Measurements from ENCODE around the gene CYP11A1.

The CYP11A1 gene

DNA sequence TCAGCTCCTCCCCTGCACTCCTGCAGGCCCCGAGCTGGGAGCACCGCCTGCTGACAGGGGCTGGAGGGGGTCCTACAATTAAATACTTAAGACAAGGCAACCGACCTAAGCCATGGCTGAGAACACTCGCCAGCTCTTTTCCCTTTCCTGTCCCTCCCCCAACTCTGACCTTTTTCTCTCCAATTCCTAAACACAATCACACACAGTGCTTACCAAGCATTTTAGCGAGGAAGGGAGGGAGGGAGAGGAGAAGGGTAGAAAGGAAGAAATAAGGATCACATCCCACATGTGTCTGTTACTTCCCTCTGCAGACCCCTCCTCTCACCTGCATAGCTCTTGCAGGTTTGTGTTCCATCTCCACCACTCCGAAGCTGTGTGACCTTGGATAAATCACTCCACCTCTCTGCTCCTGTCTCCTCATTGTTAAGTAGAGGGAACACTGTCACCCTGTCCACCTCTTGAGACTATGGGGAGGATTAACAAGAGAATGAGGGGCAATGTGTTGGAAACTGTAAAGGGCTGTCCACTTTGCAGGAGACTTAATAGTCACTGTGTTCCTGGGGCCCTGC lies 63.6 kb downstream of the CYP11A1 start:
- Histone ChIP-seq H3K27ac (no peak overlapping the region), H3K27me3 (peaks cover 0 to 4% (median 0%) of the 10 kb centered on the region in 11 experiments; a peak in 6 of 22 replicates), H3K9me3 (replicated peaks in 1 of 11) (no peaks in the 10 kb centered on the region), H4K20me1 (peaks cover 0 to 38% (median 0%) of the 10 kb centered on the region in 11 experiments; a peak in 9 of 22 replicates), H3K4me3 (no peak overlapping the region), H3K4me2 (no peak overlapping the region), H3K9ac (no peak overlapping the region), H3K4me1 (no peaks in the 10 kb centered on the region), H3K36me3 (no peaks in the 10 kb centered on the region)
- TF ChIP-seq Cebpa-rat (IDR thresholded peaks at IDR 0.05) = no peak

DNA sequence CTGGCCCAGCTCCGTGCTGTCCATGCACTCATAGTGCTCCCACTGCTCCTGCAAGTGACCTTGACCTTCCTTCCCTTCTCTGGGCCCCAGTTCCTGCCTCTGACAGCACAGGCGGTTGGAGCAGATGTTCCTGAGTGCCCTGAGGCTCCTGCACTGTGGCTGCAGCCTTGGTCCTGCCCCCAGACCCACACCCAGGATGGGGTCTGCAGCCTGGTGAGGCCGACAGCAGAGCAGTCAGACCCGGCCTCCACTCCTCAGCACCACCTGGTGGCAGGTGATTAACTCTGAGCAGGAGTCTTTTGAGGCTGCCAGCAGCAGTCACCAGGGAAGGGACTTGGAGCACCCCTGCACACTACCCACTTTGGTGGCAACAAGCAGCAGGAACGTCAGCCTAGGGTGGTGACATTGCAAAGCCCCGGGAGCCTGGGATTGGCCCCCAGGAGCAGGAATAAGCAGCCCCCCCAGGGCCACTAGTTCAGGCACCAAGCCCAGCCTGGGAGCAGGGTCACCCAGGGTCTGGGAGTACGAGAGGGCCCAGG lies 64.6 kb downstream of the CYP11A1 start:
- Histone ChIP-seq H3K9me3 (replicated peaks in 1 of 11) (no peaks in the 10 kb centered on the region), H3K9ac (no peak overlapping the region), H4K20me1 (peaks cover 0 to 37% (median 0%) of the 10 kb centered on the region in 11 experiments; a peak in 9 of 22 replicates), H3K27me3 (peaks cover 0 to 4% (median 0%) of the 10 kb centered on the region in 11 experiments; a peak in 6 of 22 replicates), H3K27ac (no peak overlapping the region), H3K36me3 (no peaks in the 10 kb centered on the region), H3K4me2 (no peak overlapping the region), H3K4me3 (no peak overlapping the region), H3K4me1 (no peaks in the 10 kb centered on the region)
- no peak for TF ChIP-seq Cebpa-rat (IDR thresholded peaks at IDR 0.05)

DNA sequence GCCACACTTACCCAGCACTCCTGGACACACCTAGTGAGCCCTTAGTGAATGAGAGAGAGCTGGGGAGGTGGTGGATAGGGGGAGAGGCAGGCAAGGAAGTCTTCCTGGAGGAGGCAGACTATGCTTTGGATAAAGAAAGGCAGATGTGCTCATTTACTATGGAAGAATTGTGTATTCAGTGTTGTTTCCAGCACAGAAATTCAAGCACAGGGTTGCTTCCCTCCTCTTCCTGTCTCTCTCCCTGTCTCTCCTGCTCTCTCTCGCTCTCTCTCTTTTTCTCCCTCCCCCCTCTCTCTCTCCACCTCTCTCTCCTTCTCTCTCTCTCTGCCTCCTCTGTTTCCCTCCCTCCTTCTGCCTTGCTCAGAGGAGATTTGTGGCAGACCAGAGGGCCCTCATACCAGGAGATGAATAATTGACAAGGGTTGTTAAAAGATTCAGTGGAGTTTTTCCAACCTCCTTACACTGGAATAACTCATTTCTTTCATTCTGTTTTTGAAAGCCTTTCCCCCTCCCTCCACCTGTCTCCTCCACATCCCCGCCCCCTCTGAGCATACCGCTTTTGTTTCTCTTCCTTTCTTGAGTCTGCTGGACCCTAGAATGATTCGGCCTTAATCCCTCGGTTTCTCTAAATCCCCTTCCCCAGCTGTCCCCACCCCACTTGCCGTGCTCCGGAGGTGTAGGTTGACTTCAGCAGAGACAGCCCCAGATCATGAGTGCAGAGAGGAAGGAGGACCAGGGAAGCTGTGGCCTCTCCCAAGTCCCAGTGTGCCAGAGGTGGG lies 65.7 kb downstream of the CYP11A1 start:
- Histone ChIP-seq H4K20me1 (peaks cover 0 to 42% (median 0%) of the 10 kb centered on the region in 11 experiments; a peak in 10 of 22 replicates), H3K4me2 (no peak overlapping the region), H3K4me1 (no peaks in the 10 kb centered on the region), H3K27me3 (peaks cover 0 to 4% (median 0%) of the 10 kb centered on the region in 11 experiments; a peak in 6 of 22 replicates), H3K9me3 (replicated peaks in 1 of 11) (no peaks in the 10 kb centered on the region), H3K4me3 (no peak overlapping the region), H3K27ac (no peak overlapping the region), H3K36me3 (no peaks in the 10 kb centered on the region), H3K9ac (no peak overlapping the region)
- TF ChIP-seq Cebpa-rat (IDR thresholded peaks at IDR 0.05) = no peak

DNA sequence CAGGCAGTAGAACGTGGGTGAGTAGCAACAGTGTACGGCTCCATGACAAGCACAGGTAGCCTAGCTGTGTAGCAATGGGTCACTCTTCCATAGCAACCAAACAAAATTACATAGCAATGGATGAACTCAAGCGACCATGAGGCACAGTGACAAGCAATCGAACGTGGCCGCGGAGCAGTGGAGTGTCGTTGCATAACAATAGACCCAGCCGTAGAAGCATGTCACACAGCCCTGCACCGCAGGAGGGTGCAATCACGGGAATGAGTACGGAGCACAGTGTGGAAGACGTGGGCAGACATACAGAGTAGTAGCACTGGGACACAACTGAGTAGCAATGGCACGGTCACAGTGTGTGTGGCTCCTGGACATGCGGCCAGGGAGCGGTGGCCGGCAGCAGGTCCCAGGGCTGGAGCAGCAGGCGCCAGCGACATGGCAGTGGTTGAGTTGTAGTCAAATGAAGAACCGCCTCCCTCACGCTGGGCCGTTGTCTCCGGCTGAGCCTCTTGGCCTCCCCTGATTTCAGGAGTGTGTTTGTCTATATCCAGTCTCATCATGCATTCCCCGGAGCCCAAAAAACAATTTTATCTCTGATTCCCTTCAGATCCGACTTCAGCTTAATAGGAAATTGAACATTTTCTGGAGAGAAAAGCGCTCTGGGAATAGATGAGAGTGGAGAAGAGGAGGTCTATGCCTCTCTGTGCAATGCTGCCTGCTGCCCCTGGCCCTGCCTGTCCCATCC lies 67.2 kb downstream of the CYP11A1 start:
- H3K4me2 ChIP-seq = no peak overlapping the region
- no peak for TF ChIP-seq Cebpa-rat (IDR thresholded peaks at IDR 0.05)
- no peaks in the 10 kb centered on the region for H3K4me1 ChIP-seq

DNA sequence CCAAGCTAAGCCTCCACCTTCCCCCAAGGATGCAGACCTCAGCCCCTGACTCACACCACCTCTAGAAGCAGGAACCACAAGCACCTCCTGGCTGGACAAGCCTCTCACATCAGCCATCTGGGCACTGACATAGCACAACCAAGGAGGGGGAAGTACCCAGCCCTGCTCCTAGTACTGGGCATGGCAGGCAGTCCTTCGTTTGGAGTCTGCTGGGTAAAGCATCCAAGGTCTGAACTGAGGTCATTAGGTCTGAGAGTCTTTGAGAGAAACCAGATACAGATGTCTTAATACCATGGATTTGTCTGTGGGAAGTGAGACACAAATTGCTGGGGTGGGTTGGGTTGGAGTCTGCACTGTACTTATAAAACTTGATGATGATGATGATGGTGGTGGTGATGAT lies 69.6 kb downstream of the CYP11A1 start:
- H3K4me3 ChIP-seq = no peak overlapping the region
- peaks cover 0 to 38% (median 0%) of the 10 kb centered on the region in 11 experiments; a peak in 10 of 22 replicates for H4K20me1 ChIP-seq
- H3K27ac ChIP-seq = no peak overlapping the region
- peaks cover 0 to 4% (median 0%) of the 10 kb centered on the region in 11 experiments; a peak in 6 of 22 replicates for H3K27me3 ChIP-seq
- TF ChIP-seq Cebpa-rat (IDR thresholded peaks at IDR 0.05) = no peak
- no peaks in the 10 kb centered on the region for H3K9me3 ChIP-seq (replicated peaks in 1 of 11)
- no peaks in the 10 kb centered on the region for H3K36me3 ChIP-seq
- no peak overlapping the region for H3K4me2 ChIP-seq
- H3K9ac ChIP-seq = no peak overlapping the region
- no peaks in the 10 kb centered on the region for H3K4me1 ChIP-seq

More for the DNA sequence above, 67.2 kb downstream of the CYP11A1 start:
- Histone ChIP-seq H4K20me1 (peaks cover 0 to 42% (median 0%) of the 10 kb centered on the region in 11 experiments; a peak in 10 of 22 replicates), H3K4me3 (no peak overlapping the region), H3K9me3 (replicated peaks in 1 of 11) (no peaks in the 10 kb centered on the region), H3K27me3 (peaks cover 0 to 4% (median 0%) of the 10 kb centered on the region in 11 experiments; a peak in 6 of 22 replicates), H3K36me3 (no peaks in the 10 kb centered on the region), H3K27ac (no peak overlapping the region), H3K9ac (no peak overlapping the region)

DNA sequence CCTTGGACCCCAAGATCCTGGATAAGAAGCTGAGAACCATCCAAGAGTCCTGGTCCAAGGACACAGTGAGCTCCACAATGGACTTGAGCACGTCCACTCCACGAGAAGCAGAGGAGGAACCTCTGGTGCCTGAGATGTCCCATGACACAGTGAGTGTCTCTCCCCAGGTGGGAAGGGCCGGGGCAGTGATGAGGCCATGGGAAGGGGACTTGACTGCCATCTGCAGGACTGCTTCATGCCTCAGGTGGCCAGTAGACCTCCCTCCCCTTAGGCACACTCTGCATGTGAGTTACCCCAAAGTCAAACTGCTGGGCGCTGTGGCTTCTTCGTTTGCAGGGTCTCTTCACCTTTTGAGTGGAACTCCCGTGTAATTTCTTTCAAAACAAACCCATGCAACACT lies 71.6 kb downstream of the CYP11A1 start:
- peaks cover 0 to 4% (median 0%) of the 10 kb centered on the region in 11 experiments; a peak in 3 of 22 replicates for H3K27me3 ChIP-seq
- no peaks in the 10 kb centered on the region for H3K36me3 ChIP-seq
- no peak for TF ChIP-seq Cebpa-rat (IDR thresholded peaks at IDR 0.05)
- H3K4me3 ChIP-seq = no peak overlapping the region
- H4K20me1 ChIP-seq = peaks cover 0 to 43% (median 4%) of the 10 kb centered on the region in 11 experiments; a peak in 9 of 22 replicates
- no peak overlapping the region for H3K27ac ChIP-seq
- no peaks in the 10 kb centered on the region for H3K9me3 ChIP-seq (replicated peaks in 1 of 11)
- no peak overlapping the region for H3K4me2 ChIP-seq
- no peak overlapping the region for H3K9ac ChIP-seq
- peaks cover 0 to 9% (median 6%) of the 10 kb centered on the region in 10 experiments; a peak in 17 of 20 replicates for H3K4me1 ChIP-seq

DNA sequence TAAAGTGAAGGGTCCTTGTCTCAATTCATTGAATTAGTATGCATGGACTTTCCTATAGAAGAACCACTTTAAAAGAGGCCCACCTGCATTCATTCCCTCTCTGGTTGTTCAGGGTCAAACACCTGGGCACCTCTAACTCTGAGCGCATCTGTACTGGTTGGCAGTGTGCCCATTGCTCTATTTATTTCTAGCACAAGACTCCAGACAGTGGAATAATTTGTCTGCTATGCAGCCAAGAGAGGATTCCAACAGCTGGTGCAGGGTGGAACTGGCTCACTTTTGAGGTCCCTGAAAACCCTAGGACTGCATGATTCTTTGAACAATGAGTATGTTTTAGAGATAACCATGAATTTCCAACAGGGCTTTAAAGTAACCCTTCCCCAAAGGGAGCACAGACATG lies 73.4 kb downstream of the CYP11A1 start:
- peaks cover 0 to 11% (median 8%) of the 10 kb centered on the region in 10 experiments; a peak in 17 of 20 replicates for H3K4me1 ChIP-seq
- peaks cover 0 to 4% (median 0%) of the 10 kb centered on the region in 11 experiments; a peak in 4 of 22 replicates for H3K27me3 ChIP-seq
- H3K36me3 ChIP-seq = no peaks in the 10 kb centered on the region
- peaks cover 0 to 46% (median 5%) of the 10 kb centered on the region in 11 experiments; a peak in 10 of 22 replicates for H4K20me1 ChIP-seq
- H3K4me3 ChIP-seq = no peak overlapping the region
- TF ChIP-seq Cebpa-rat (IDR thresholded peaks at IDR 0.05) = no peak
- H3K9ac ChIP-seq = no peak overlapping the region
- H3K4me2 ChIP-seq = no peak overlapping the region
- no peaks in the 10 kb centered on the region for H3K9me3 ChIP-seq (replicated peaks in 1 of 11)
- H3K27ac ChIP-seq = no peak overlapping the region

DNA sequence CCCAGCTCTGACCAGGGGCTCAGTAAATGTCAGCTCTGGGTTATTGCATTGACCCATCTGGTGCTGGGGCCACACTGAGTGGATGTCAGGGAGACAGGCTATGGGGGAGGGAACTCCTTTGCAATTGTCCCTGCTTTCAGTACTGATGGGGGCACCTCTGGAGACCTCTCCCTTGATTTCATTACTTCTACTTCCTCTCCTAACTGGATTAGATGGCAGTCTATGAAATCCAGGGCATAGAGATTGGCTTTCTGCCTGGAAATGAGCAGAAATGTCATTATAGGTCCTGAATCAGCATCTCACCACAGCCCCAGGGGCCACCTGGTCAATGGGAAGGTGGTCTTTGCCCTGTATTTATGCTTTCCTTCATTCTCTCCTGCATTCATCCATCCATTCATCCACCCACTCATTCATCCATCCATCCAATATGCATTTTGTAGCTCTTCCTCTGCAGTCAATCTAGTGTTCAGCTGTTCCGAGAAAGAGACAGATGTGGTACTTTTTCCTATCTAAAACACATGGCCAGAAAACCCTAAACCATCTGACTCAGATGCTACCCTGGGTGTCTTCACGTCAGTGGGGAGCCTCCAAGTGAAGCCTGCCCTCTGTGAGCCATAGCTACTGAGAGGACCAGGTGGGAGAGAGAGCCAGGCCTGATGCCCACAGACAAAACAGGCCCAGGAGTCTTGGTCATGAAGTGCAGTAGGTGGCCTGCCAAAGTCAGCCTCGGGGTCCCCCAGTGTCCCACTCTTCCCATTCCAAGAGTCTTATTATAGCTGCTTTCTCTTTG lies 74.2 kb downstream of the CYP11A1 start:
- H3K4me2 ChIP-seq = no peak overlapping the region
- H3K36me3 ChIP-seq = no peaks in the 10 kb centered on the region
- peaks cover 0 to 54% (median 5%) of the 10 kb centered on the region in 11 experiments; a peak in 11 of 22 replicates for H4K20me1 ChIP-seq
- peaks cover 0 to 11% (median 8%) of the 10 kb centered on the region in 10 experiments; a peak in 17 of 20 replicates for H3K4me1 ChIP-seq
- no peak for TF ChIP-seq Cebpa-rat (IDR thresholded peaks at IDR 0.05)
- no peak overlapping the region for H3K27ac ChIP-seq
- H3K4me3 ChIP-seq = no peak overlapping the region
- peaks cover 0 to 8% (median 0%) of the 10 kb centered on the region in 11 experiments; a peak in 4 of 22 replicates for H3K27me3 ChIP-seq
- H3K9ac ChIP-seq = no peak overlapping the region
- no peaks in the 10 kb centered on the region for H3K9me3 ChIP-seq (replicated peaks in 1 of 11)

Data from BLaER1 treated with 17β-estradiol and CSF1 and Interleukin-3, amounts not matched to agents 10 nM and 100 nM (cell line).